Gastrocnemius medialis (tissue), 4 donors: ENCODE data around the gene PRC1.

Experiments used
- CTCF ChIP-seq, 5 experiments: fragments of 450-650 bp in 3 of 5; fragments of 200-600 bp in 2 of 5; sonication (generic) in 2 of 5; IDR thresholded peaks in 4 of 5; conservative IDR thresholded peaks in 1 of 5; 1 replicate in 4 of 5; 2 replicates in 1 of 5; pipeline ENCODE4 v1.5.1; 2016 to 2019; ENCODE audit warnings: antibody characterized with exemption in 5 of 5, mild to moderate bottlenecking in 3 of 5, moderate library complexity in 3 of 5
- POLR2A ChIP-seq, 2 donors: fragments of 450-650 bp; IDR thresholded peaks; one replicate each; pipeline ENCODE4 v1.6.1; 2017; ENCODE audit warnings: antibody characterized with exemption in 2 of 2, mild to moderate bottlenecking in 2 of 2, moderate library complexity in 2 of 2

DNA sequence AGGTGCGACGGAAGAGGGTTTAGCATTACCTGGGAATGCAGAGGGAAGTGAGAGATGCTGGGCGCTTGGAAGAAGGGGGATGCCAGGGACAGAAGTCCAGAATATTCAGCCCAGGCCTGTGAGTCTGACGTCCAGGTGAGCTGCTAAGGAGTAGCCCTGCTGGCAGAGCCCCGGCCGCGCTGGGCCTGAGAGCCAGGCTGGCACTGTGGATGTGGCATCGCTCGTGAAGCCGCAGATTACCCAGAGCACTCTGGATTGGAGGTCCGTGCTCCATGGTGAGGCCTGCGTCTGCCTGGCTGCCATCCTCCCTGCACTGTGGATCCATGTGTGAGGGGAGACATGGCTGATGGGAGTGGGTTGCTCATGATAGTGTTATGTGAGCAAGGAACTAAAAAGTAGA is 76.8 kb downstream of the PRC1 start:
- no peak for TF ChIP-seq POLR2A (IDR thresholded peaks at IDR 0.05)
- TF ChIP-seq CTCF (IDR thresholded peaks at IDR 0.05 in 4 of 5, conservative IDR thresholded peaks at IDR 0.05 in 1 of 5) = no peak
